Endodermal cell (in vitro differentiated cells): ENCODE data around the gene TBC1D13. TPM values are rescaled to one million over a fixed set of nuclear protein-coding genes. Genes with fewer than 3 reads are reported as not detected.
A peak's percentile ranks its signal among the peaks of the same experiment; 100 is the strongest.

Experiments used
- DNase-seq: peaks from one replicate; pipeline ENCODE4 v3.0.0-alpha.2; 2017
- H3K27ac ChIP-seq: 2 replicates; pipeline ENCODE4 v1.5.1; 2013; ENCODE audit warnings: mild to moderate bottlenecking, low read depth, low read length, moderate library complexity
- H3K27me3 ChIP-seq: 2 replicates; pipeline ENCODE4 v1.6.1; 2013; ENCODE audit warnings: mild to moderate bottlenecking, low read length, moderate library complexity; ENCODE audit not compliant: insufficient read depth, control insufficient read depth, poor library complexity, severe bottlenecking
- H3K36me3 ChIP-seq: 2 replicates; pipeline ENCODE4 v1.7.0; 2013; ENCODE audit warnings: mild to moderate bottlenecking, low read length, moderate library complexity; ENCODE audit not compliant: control insufficient read depth, insufficient read depth
- H3K4me1 ChIP-seq: one replicate; pipeline ENCODE4 v1.7.0; 2013; ENCODE audit warnings: low read length; ENCODE audit not compliant: control insufficient read depth, insufficient read depth
- H3K4me3 ChIP-seq: 2 replicates; pipeline ENCODE4 v1.5.1; 2013; ENCODE audit warnings: mild to moderate bottlenecking, low read length, moderate library complexity
- H3K9ac ChIP-seq: 2 replicates; pipeline ENCODE4 v1.6.1; 2013; ENCODE audit warnings: mild to moderate bottlenecking, low read length, moderate library complexity; ENCODE audit not compliant: poor library complexity, severe bottlenecking; ENCODE audit errors: extremely low read depth
- H3K9me3 ChIP-seq: 2 replicates; pipeline ENCODE4 v1.6.1; 2013; ENCODE audit warnings: mild to moderate bottlenecking, low read length, moderate library complexity; ENCODE audit not compliant: control insufficient read depth
- H3K27ac Mint-ChIP-seq: 2 replicates; pipeline ENCODE4 v1.8.0; 2020; ENCODE audit warnings: mixed read lengths
- H3K27me3 Mint-ChIP-seq: 2 replicates; pipeline ENCODE4 v1.8.0; 2021; ENCODE audit warnings: mild to moderate bottlenecking, mixed read lengths; ENCODE audit not compliant: insufficient read depth
- H3K36me3 Mint-ChIP-seq: 2 replicates; pipeline ENCODE4 v1.8.0; 2020; ENCODE audit warnings: low read depth, mixed read lengths
- H3K4me1 Mint-ChIP-seq: 2 replicates; pipeline ENCODE4 v1.8.0; 2020; ENCODE audit warnings: mixed read lengths
- H3K4me3 Mint-ChIP-seq: 2 replicates; pipeline ENCODE4 v1.8.0; 2020; ENCODE audit warnings: mild to moderate bottlenecking, moderate library complexity, mixed read lengths
- H3K9me3 Mint-ChIP-seq: 2 replicates; pipeline ENCODE4 v1.8.0; 2020; ENCODE audit warnings: mild to moderate bottlenecking, mixed read lengths
- WGBS, 2 experiments: methylation state at CpG; one replicate each; pipeline versions ENCODE4 v1.1.5 to v1.1.7; 2013; ENCODE audit warnings: missing lambda C conversion rate in 2 of 2, mixed read lengths in 1 of 2; ENCODE audit not compliant: insufficient coverage in 1 of 2, insufficient read length in 1 of 2; 5-methylcytosine and 5-hydroxymethylcytosine counted together
- total RNA-seq, 2 donors: library from RNA; stranded (reverse); fragmentation: NEBNext Ultra II Directional in 1 of 2; extraction: Animal tissue kit (Norgen Biotek cat#: 25700) in 1 of 2; gene quantifications; 2 replicates in 1 of 2; 3 replicates in 1 of 2; pipeline ENCODE4 v1.2.1, GENCODE V29; 2021
- TF ChIP-seq, protein P1 (sequence below): fragments of 200-600 bp; sonication (generic); conservative IDR thresholded peaks from 2 replicates; pipeline ENCODE4 v1.5.0; 2021; ENCODE audit warnings: antibody characterized with exemption, mild to moderate bottlenecking

Gene TBC1D13
- total RNA-seq, 2 donors from 2014 or later, result 30.2 to 34.3 TPM

DNA sequence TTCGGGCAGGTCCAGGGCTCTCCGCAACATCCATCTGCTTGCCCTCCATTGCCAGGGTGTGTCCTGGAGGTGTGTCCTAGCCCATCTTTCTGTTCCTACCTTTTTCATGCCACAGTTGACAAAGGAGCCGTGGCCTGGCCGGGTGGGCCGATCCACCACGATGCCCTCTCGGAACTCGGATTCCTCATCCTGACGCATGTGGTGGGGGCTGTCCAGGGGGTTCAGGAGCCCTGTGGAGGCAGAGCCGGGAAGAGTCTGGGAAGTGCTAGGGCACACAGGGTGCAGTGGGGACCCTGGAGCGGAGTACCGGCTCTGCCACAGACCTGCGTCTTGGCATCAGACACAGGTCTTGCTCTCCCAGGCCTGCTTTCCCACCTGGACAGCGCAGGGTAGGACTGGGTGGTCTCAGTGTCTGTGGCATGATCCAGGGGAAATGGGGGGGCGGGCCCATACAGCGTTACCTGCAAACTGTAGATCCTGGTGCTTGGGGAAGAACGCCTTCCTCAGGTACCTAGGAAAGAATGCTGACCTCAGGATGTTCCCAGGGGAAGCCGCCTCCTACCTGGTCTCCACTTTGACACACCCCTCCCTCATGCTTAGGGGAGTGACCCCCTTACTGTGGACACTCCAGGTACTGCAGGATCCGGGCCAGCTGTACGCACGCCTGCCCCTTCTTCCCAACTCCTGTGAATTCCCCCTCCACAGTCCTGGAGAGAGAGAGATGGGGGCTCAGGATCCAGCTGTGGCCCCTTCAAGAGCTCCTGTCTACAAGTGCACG is 39.1 kb downstream of the TBC1D13 start:
- Mint-ChIP-seq H3K27me3 (no peaks in the 10 kb centered on the region), H3K4me1 (peaks cover 6% of the 10 kb centered on the region), H3K36me3 (peaks cover 58% of the 10 kb centered on the region), H3K27ac (no peak overlapping the region), H3K9me3 (no peaks in the 10 kb centered on the region), H3K4me3 (no peak overlapping the region)
- H3K9me3 ChIP-seq, result no peaks in the 10 kb centered on the region
- TF ChIP-seq, protein P1, sequence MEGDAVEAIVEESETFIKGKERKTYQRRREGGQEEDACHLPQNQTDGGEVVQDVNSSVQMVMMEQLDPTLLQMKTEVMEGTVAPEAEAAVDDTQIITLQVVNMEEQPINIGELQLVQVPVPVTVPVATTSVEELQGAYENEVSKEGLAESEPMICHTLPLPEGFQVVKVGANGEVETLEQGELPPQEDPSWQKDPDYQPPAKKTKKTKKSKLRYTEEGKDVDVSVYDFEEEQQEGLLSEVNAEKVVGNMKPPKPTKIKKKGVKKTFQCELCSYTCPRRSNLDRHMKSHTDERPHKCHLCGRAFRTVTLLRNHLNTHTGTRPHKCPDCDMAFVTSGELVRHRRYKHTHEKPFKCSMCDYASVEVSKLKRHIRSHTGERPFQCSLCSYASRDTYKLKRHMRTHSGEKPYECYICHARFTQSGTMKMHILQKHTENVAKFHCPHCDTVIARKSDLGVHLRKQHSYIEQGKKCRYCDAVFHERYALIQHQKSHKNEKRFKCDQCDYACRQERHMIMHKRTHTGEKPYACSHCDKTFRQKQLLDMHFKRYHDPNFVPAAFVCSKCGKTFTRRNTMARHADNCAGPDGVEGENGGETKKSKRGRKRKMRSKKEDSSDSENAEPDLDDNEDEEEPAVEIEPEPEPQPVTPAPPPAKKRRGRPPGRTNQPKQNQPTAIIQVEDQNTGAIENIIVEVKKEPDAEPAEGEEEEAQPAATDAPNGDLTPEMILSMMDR, result peak; percentile 41
- H3K9ac ChIP-seq, result no peak overlapping the region
- no peaks in the 10 kb centered on the region for H3K27me3 ChIP-seq
- WGBS, 2 experiments, result 94 to 97% methylated on average over 10 to 22 of the region's 22 CpGs
- DNase-seq, result peak; percentile 75
- no peak overlapping the region for H3K27ac ChIP-seq
- no peak overlapping the region for H3K4me3 ChIP-seq
- H3K36me3 ChIP-seq, result peaks cover 49% of the 10 kb centered on the region
- H3K4me1 ChIP-seq, result peaks cover 3% of the 10 kb centered on the region

DNA sequence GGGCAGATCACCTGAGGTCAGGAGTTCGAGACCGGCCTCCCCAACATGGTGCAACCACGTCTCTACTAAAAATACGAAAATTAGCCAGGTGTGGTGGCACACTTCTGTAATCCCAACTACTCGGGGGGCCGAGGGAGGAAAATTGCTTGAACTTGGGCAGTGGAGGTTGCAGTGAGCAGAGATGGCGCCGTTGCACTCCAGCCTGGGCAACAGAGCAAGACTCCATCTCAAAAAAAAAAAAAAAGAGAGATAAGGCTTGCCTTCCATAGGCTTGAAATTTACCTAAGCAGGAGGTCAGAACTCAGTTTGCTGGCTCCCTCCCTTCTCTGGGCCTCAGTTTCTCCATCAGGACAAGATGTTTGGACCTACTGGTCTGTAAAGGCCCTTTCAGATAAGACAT is 41.2 kb downstream of the TBC1D13 start:
- H3K4me3 ChIP-seq, result peak overlapping the region; percentile 89

DNA sequence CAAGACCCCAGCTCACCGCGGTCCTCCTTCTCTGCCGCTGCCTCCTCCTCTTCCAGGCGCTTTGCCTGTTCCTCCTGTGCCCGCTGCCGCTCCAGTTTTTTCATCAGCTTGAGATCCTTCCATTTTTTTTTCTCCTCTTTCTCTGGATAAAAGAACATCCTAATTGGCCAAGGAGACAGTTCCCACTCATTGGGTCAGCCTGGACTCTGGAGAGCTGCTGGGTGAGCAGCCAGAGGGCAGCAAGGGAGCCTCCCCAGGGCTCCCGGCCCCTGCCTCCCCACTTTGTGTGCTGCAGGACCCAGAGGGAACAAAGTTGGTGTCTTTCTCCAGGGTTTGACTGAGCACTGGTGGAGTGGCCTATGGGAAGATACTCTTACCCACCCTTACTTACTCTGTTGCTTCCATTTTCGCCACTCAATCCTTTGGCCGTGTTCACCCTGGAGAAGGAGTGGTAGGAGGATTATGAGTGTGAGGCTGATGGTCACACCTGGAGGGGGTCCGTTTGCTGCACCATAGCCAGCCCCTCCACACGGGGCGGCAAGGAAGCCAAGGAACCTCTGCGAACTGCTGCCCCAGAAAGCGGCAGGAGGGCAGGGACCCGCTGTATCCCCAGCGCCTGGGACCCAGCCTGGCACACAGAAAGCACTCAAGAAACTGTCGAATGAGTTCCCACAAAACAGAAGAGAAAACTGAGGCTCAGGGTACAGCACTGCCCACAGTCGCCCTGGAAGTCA is 41.8 kb downstream of the TBC1D13 start:
- Mint-ChIP-seq H3K4me1 (peaks cover 6% of the 10 kb centered on the region), H3K9me3 (no peaks in the 10 kb centered on the region), H3K27me3 (no peaks in the 10 kb centered on the region), H3K4me3 (peak overlapping the region; percentile 88), H3K27ac (peak overlapping the region; percentile 94), H3K36me3 (peaks cover 57% of the 10 kb centered on the region)
- Histone ChIP-seq H3K4me1 (peaks cover 3% of the 10 kb centered on the region), H3K27ac (no peak overlapping the region), H3K4me3 (peak overlapping the region; percentile 89), H3K9me3 (no peaks in the 10 kb centered on the region), H3K9ac (peak overlapping the region; percentile 81), H3K27me3 (no peaks in the 10 kb centered on the region), H3K36me3 (peaks cover 39% of the 10 kb centered on the region)
- DNase-seq, result no peak
- TF ChIP-seq, protein P1, result peak; percentile 2
- 39 to 47% methylated on average over 13 to 18 of the region's 18 CpGs for WGBS, 2 experiments

More for the DNA sequence above, 41.2 kb downstream of the TBC1D13 start:
- H3K36me3 Mint-ChIP-seq, result peaks cover 52% of the 10 kb centered on the region
- Histone ChIP-seq H3K36me3 (peaks cover 39% of the 10 kb centered on the region), H3K27ac (no peak overlapping the region), H3K27me3 (no peaks in the 10 kb centered on the region), H3K9ac (no peak overlapping the region), H3K4me1 (peaks cover 3% of the 10 kb centered on the region), H3K9me3 (no peaks in the 10 kb centered on the region)
- no peaks in the 10 kb centered on the region for H3K9me3 Mint-ChIP-seq
- H3K27me3 Mint-ChIP-seq, result no peaks in the 10 kb centered on the region
- WGBS, 2 experiments, result 93 to 99% methylated on average over 8 of the region's 8 CpGs
- H3K4me1 Mint-ChIP-seq, result peaks cover 6% of the 10 kb centered on the region
- TF ChIP-seq, protein P1, result no peak
- no peak for DNase-seq
- peak overlapping the region; percentile 2 for H3K27ac Mint-ChIP-seq
- H3K4me3 Mint-ChIP-seq, result peak overlapping the region; percentile 88
